IPS-11a (cell line): ENCODE measurements around the gene TRMT1.

Source experiments
- H3K4me3 ChIP-seq: one replicate; pipeline ENCODE4 v1.5.1; 2013; ENCODE audit warnings: low read depth, low read length, control low read depth

The TRMT1 gene

DNA sequence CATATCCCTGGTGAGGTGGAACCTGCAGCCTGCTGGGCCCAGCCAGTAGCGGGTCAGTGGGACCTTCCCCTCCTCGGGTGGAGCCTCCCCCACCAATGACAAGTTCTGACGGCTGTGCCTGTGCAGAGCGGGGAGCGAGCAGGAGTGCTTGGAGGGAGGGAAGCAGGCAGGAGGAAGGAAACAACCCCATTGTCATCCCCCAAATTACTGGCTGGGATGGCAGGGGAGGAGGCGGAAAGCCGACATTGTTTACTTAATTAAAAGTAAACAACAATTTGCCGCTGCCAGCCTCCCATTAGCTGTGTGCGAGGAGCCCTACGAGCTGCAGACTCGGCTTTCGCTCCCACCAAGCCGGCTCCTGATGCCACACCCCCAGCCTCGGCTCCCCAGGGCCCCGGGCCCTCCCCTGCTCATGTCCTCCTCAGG lies 59.4 kb downstream of the TRMT1 start:
- no peak overlapping the region for H3K4me3 ChIP-seq

- no peak overlapping the region for H3K4me3 ChIP-seq
Observed at GRCh38 chr19:13056052-13056660, 60.4 kb downstream of the TRMT1 start.

GRCh38 chr19:13055213-13056051 lies 61.1 kb downstream of the TRMT1 start:
- no peak overlapping the region for H3K4me3 ChIP-seq
